HEK293T (cell line): Measurements from ENCODE around the gene USP10.

Experiments used
- FOXA1 ChIP-seq: fragments of 450-650 bp; IDR thresholded peaks from 2 replicates; pipeline ENCODE4 v1.6.1; 2016; ENCODE audit warnings: mild to moderate bottlenecking
- SP1 ChIP-seq: fragments of 450-650 bp; IDR thresholded peaks from 2 replicates; pipeline ENCODE4 v1.6.1; 2017

- TF ChIP-seq SP1, result no peak
- no peak for TF ChIP-seq FOXA1
Measured at GRCh38 chr16:84657229-84657837, 42.5 kb upstream of the USP10 start.
